PFSK-1 (cell line): ENCODE data around the gene XXYLT1.

ENCODE experiments used
- FOXP2 ChIP-seq: optimal IDR thresholded peaks from 2 replicates; pipeline ENCODE3; 2011; ENCODE audit warnings: borderline replicate concordance, control low read depth, inconsistent platforms; ENCODE audit not compliant: insufficient read depth; ENCODE audit errors: extremely low read length, extremely low read depth
- POLR2AphosphoS5 ChIP-seq: IDR thresholded peaks from 2 replicates; pipeline ENCODE4 v1.6.1; 2012; ENCODE audit warnings: low read depth, mild to moderate bottlenecking, control low read depth, low read length, moderate library complexity
- REST ChIP-seq, 2 experiments: IDR thresholded peaks; 2 replicates each; pipeline versions ENCODE4 v1.6.1 to v1.8.0; 2011 to 2012; ENCODE audit warnings: low read depth in 2 of 2, low read length in 2 of 2, control low read depth in 1 of 2, inconsistent platforms in 1 of 2, mild to moderate bottlenecking in 1 of 2, moderate library complexity in 1 of 2; ENCODE audit not compliant: insufficient read depth in 1 of 2
- SIN3A ChIP-seq: IDR thresholded peaks from 2 replicates; pipeline ENCODE4 v1.6.1; 2012; ENCODE audit warnings: mild to moderate bottlenecking, low read length, moderate library complexity, borderline replicate concordance; ENCODE audit not compliant: insufficient read depth
- TAF1 ChIP-seq: IDR thresholded peaks from 2 replicates; pipeline ENCODE4 v1.6.1; 2012; ENCODE audit warnings: low read length, control low read depth, borderline replicate concordance; ENCODE audit not compliant: insufficient read depth

- no peak for TF ChIP-seq POLR2AphosphoS5
- TF ChIP-seq TAF1 = no peak
- TF ChIP-seq FOXP2 = no peak
- no peak for TF ChIP-seq REST (IDR thresholded peaks at IDR 0.05; ENCODE audit: insufficient read depth in 1 of 2, low read depth in 2 of 2, low read length in 2 of 2)
- no peak for TF ChIP-seq SIN3A
These were observed 183.6 kb downstream of the XXYLT1 start for GRCh38 chr3:195087328-195087727.
